Gastrocnemius medialis (tissue), 4 donors: ENCODE measurements around the gene DIPK1B. TPM values are rescaled to one million over a fixed set of nuclear protein-coding genes. Genes with fewer than 3 reads are reported as not detected.

Experiments
- ATAC-seq, 2 donors: fragments of 150-250 bp; one replicate each; pipeline ENCODE4 v1.9.1; 2016
- DNase-seq, 2 donors: peaks; one replicate each; pipeline ENCODE4 v3.0.0-alpha.2; 2019
- H3K27ac ChIP-seq, 4 donors: fragments of 200-600 bp; sonication (generic); 1 replicate in 1 of 4; 2 replicates in 3 of 4; pipeline ENCODE4 v1.5.1; 2016 to 2018; ENCODE audit warnings: mild to moderate bottlenecking in 2 of 4, moderate library complexity in 1 of 4
- H3K27me3 ChIP-seq, 3 donors: fragments of 200-600 bp; sonication (generic) in 2 of 3; 1 replicate in 1 of 3; 2 replicates in 2 of 3; pipeline versions ENCODE4 v1.5.1 to v1.6.0; 2016 to 2019; ENCODE audit warnings: mild to moderate bottlenecking in 1 of 3, moderate library complexity in 1 of 3
- H3K36me3 ChIP-seq, 2 donors: fragments of 200-600 bp; sonication (generic) in 1 of 2; one replicate each; pipeline ENCODE4 v1.5.1; 2017 to 2018
- H3K4me1 ChIP-seq, 2 donors: fragments of 200-600 bp; sonication (generic) in 1 of 2; one replicate each; pipeline ENCODE4 v1.5.1; 2016 to 2017; ENCODE audit warnings: mild to moderate bottlenecking in 2 of 2
- H3K4me3 ChIP-seq, 4 donors: fragments of 200-600 bp; sonication (generic) in 3 of 4; 1 replicate in 1 of 4; 2 replicates in 3 of 4; pipeline ENCODE4 v1.5.1; 2016 to 2019; ENCODE audit warnings: mild to moderate bottlenecking in 2 of 4
- H3K9me3 ChIP-seq, 3 donors: fragments of 200-600 bp; sonication (generic) in 2 of 3; 1 replicate in 1 of 3; 2 replicates in 2 of 3; pipeline ENCODE4 v1.5.1; 2016 to 2019
- CTCF ChIP-seq, 5 experiments: fragments of 450-650 bp in 3 of 5; fragments of 200-600 bp in 2 of 5; sonication (generic) in 2 of 5; IDR thresholded peaks in 4 of 5; conservative IDR thresholded peaks in 1 of 5; 1 replicate in 4 of 5; 2 replicates in 1 of 5; pipeline ENCODE4 v1.5.1; 2016 to 2019; ENCODE audit warnings: antibody characterized with exemption in 5 of 5, mild to moderate bottlenecking in 3 of 5, moderate library complexity in 3 of 5
- POLR2A ChIP-seq, 2 donors: fragments of 450-650 bp; IDR thresholded peaks; one replicate each; pipeline ENCODE4 v1.6.1; 2017; ENCODE audit warnings: antibody characterized with exemption in 2 of 2, mild to moderate bottlenecking in 2 of 2, moderate library complexity in 2 of 2
- in situ Hi-C, 4 donors: fragments of 200-750 bp; cut with MboI; loops; one replicate each; pipeline versions ENCODE4 v1.15.0 to v1.8.0; 2017; ENCODE audit warnings: low sequenced_read_pairs in 4 of 4
- intact Hi-C: fragments of 100-400 bp; cut with DNase I; formaldehyde crosslinking; loops from one replicate; pipeline ENCODE4 v1.15.1; 2023; ENCODE audit warnings: low total_unique reads
- total RNA-seq, 4 donors: library from RNA; depleted of rRNA; stranded (reverse); fragments of >200 nt; gene quantifications; one replicate each; pipeline versions ENCODE4 v1.1.0 to v1.2.3, GENCODE V29; 2016

DIPK1B gene
- total RNA-seq, 4 donors from 2014 or later: 1.8 to 4.6 (median 3.8) TPM

- peak; percentile 81 to 88 for ATAC-seq
- H3K27ac ChIP-seq: peak overlapping the region; percentile 62 to 87 (median 80)
- TF ChIP-seq POLR2A (IDR thresholded peaks at IDR 0.05) (peak; percentile 98), CTCF (IDR thresholded peaks at IDR 0.05 in 4 of 5, conservative IDR thresholded peaks at IDR 0.05 in 1 of 5) (peak; percentile 81 to 99 (median 96))
- no peaks in the 10 kb centered on the region for H3K27me3 ChIP-seq
- peak overlapping the region; percentile 65 to 90 (median 76) for H3K4me3 ChIP-seq
- peaks cover 31% of the 10 kb centered on the region in 2 donors for H3K4me1 ChIP-seq
- no peaks in the 10 kb centered on the region for H3K9me3 ChIP-seq
- DNase-seq: peak; percentile 81 to 82
- intact Hi-C loops: no loop called here
- in situ Hi-C loops: no loop called here
- H3K36me3 ChIP-seq: peaks cover 0 to 37% of the 10 kb centered on the region in 2 donors
Observed at GRCh38 chr9:136728080-136728547, 15.7 kb downstream of the DIPK1B start.

GRCh38 chr9:136728548-136729123 is 16.3 kb downstream of the DIPK1B start:
- TF ChIP-seq POLR2A (IDR thresholded peaks at IDR 0.05): no peak
- TF ChIP-seq CTCF (IDR thresholded peaks at IDR 0.05 in 4 of 5, conservative IDR thresholded peaks at IDR 0.05 in 1 of 5): no peak
- Histone ChIP-seq H3K4me3 (peak overlapping the region; percentile 65 to 90 (median 76)), H3K36me3 (peaks cover 0 to 32% of the 10 kb centered on the region in 2 donors), H3K9me3 (no peaks in the 10 kb centered on the region), H3K27me3 (no peaks in the 10 kb centered on the region), H3K27ac (peak overlapping the region; percentile 62 to 87 (median 76)), H3K4me1 (peaks cover 31% of the 10 kb centered on the region in 2 donors)
- no peak for DNase-seq
- ATAC-seq: peak; percentile 46 to 47
- intact Hi-C loops: no loop called here
- in situ Hi-C loops: no loop called here

DNA sequence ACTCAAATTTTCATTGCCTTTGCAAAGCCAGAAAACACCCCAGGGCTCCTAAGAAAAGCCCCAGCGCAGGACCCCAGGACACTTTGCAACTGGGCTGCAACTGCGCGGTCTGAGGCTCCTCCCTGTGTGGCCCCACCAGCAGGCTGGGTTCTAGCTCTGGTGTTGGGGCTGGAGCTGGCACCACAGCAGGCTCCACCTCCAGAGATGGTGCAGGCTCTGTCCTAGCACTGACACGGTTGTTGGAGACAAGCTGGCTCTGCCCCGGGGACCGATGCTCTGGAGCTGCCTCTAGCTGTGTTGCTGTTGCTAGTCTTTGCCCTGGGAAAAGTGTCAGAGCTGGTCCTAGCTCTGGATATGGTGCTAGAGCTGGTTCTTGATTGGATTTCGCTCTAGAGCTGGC is 16.8 kb downstream of the DIPK1B start:
- no peak for TF ChIP-seq POLR2A (IDR thresholded peaks at IDR 0.05)
- no peak for TF ChIP-seq CTCF (IDR thresholded peaks at IDR 0.05 in 4 of 5, conservative IDR thresholded peaks at IDR 0.05 in 1 of 5)

DNA sequence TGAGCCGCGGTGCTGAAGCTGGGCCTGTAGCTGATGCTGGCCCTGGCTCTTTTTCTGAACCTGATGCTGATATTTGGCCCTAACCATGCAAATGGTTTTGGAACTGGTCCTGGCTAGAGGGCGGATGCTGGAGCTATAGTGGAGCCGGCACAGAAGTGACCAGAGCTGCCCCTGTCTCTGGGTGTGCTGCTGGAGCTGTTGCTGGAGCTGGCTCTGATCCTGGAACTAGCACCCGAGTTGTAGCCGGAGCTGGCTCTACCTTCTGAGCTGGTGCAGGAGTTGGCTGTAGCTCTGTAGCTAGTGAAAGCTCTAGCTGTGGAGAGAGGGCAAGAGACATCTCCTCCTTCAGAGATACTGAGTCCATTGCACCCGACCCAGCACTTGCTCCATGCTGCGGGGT is 17.6 kb downstream of the DIPK1B start:
- intact Hi-C loops: no loop called here
- no peak overlapping the region for H3K4me3 ChIP-seq
- in situ Hi-C loops: no loop called here
- ATAC-seq (no peak), DNase-seq (no peak)
- peaks cover 0 to 19% of the 10 kb centered on the region in 2 donors for H3K36me3 ChIP-seq
- TF ChIP-seq POLR2A (IDR thresholded peaks at IDR 0.05) (no peak), CTCF (IDR thresholded peaks at IDR 0.05 in 4 of 5, conservative IDR thresholded peaks at IDR 0.05 in 1 of 5) (no peak)
- H3K27me3 ChIP-seq: no peaks in the 10 kb centered on the region
- H3K9me3 ChIP-seq: no peaks in the 10 kb centered on the region
- H3K4me1 ChIP-seq: peaks cover 31% of the 10 kb centered on the region in 2 donors
- no peak overlapping the region for H3K27ac ChIP-seq

More for the DNA sequence above, 16.8 kb downstream of the DIPK1B start:
- Histone ChIP-seq H3K9me3 (no peaks in the 10 kb centered on the region), H3K36me3 (peaks cover 0 to 27% of the 10 kb centered on the region in 2 donors), H3K4me3 (peak overlapping the region; percentile 65 to 90 (median 76)), H3K4me1 (peaks cover 31% of the 10 kb centered on the region in 2 donors), H3K27ac (peak overlapping the region in 1 of 4 donors; percentile 66), H3K27me3 (no peaks in the 10 kb centered on the region)
- ATAC-seq (no peak), DNase-seq (no peak)
- in situ Hi-C loops: no loop called here
- intact Hi-C loops: no loop called here
